Fibroblast of lung (primary cell): Measurements from ENCODE around the gene CHPF2. TPM values are rescaled to one million over a fixed set of nuclear protein-coding genes. Genes with fewer than 3 reads are reported as not detected.

Source experiments
- DNase-seq, 2 donors: peaks; one replicate each; pipeline versions ENCODE4 v3.0.0 to v3.0.0-alpha.2; 2010; ENCODE audit warnings: low read depth in 2 of 2
- H2AFZ ChIP-seq: 2 replicates; pipeline ENCODE4 v1.5.1; 2012; ENCODE audit warnings: low read length, control low read depth, inconsistent platforms
- H3K27ac ChIP-seq: 2 replicates; pipeline ENCODE4 v1.5.1; 2011; ENCODE audit warnings: low read length, control low read depth; ENCODE audit not compliant: insufficient read depth
- H3K27me3 ChIP-seq: 2 replicates; pipeline ENCODE4 v1.5.1; 2011; ENCODE audit warnings: mild to moderate bottlenecking, low read length; ENCODE audit not compliant: control insufficient read depth, insufficient read depth
- H3K36me3 ChIP-seq: 2 replicates; pipeline ENCODE4 v1.5.1; 2011; ENCODE audit warnings: low read length; ENCODE audit not compliant: control insufficient read depth, insufficient read depth
- H3K4me1 ChIP-seq: 2 replicates; pipeline ENCODE4 v1.5.1; 2011; ENCODE audit warnings: low read length; ENCODE audit not compliant: control insufficient read depth, insufficient read depth; ENCODE audit errors: extremely low read depth
- H3K4me2 ChIP-seq: 2 replicates; pipeline ENCODE4 v1.5.1; 2011; ENCODE audit warnings: low read length, control low read depth; ENCODE audit not compliant: insufficient read depth; ENCODE audit errors: extremely low read depth
- H3K4me3 ChIP-seq, 4 experiments: fragments of 200-600 bp in 1 of 4; sonication (generic) in 1 of 4; replicated peaks in 1 of 4; 2 replicates each; pipeline ENCODE4 v1.5.1; 2011 to 2016; ENCODE audit warnings: low read length in 4 of 4, low read depth in 3 of 4, mild to moderate bottlenecking in 3 of 4, control low read depth in 2 of 4, inconsistent platforms in 1 of 4, mixed read lengths in 1 of 4; ENCODE audit not compliant: insufficient read depth in 1 of 4; ENCODE audit errors: control extremely low read depth in 1 of 4
- H3K79me2 ChIP-seq: 2 replicates; pipeline ENCODE4 v1.5.1; 2012; ENCODE audit warnings: mild to moderate bottlenecking, low read length, inconsistent platforms; ENCODE audit not compliant: control insufficient read depth, insufficient read depth
- H3K9ac ChIP-seq: 2 replicates; pipeline ENCODE4 v1.5.1; 2011; ENCODE audit warnings: mild to moderate bottlenecking, low read length, control low read depth; ENCODE audit not compliant: insufficient read depth
- H3K9me3 ChIP-seq: 2 replicates; pipeline ENCODE4 v1.5.1; 2012; ENCODE audit warnings: low read depth, low read length; ENCODE audit not compliant: control insufficient read depth, insufficient read depth
- H4K20me1 ChIP-seq: 2 replicates; pipeline ENCODE4 v1.5.1; 2011; ENCODE audit warnings: low read length; ENCODE audit not compliant: control insufficient read depth, insufficient read depth; ENCODE audit errors: extremely low read depth
- EZH2 ChIP-seq: IDR thresholded peaks from 2 replicates; pipeline ENCODE4 v1.5.1; 2012; ENCODE audit warnings: low read length, control low read depth, mild to moderate bottlenecking; ENCODE audit errors: missing control alignments
- polyA plus RNA-seq, 2 donors: library from polyadenylated mRNA; depleted of rRNA in 1 of 2; stranded (reverse) in 1 of 2; unstranded in 1 of 2; fragments of >200 nt; gene quantifications; 2 replicates each; pipeline ENCODE4 v1.2.1, GENCODE V29; 2011 to 2012; ENCODE audit warnings: missing spikeins in 1 of 2
- total RNA-seq: library from RNA; depleted of rRNA; stranded (reverse); fragments of >200 nt; gene quantifications from 2 replicates; pipeline ENCODE4 v1.2.1, GENCODE V29; 2014
- TF ChIP-seq, protein P1 (sequence below), 2 donors: IDR thresholded peaks in 1 of 2; conservative IDR thresholded peaks in 1 of 2; 1 replicate in 1 of 2; 2 replicates in 1 of 2; pipeline ENCODE4 v1.5.1; 2011 to 2012; ENCODE audit warnings: low read length in 2 of 2, control low read depth in 1 of 2, inconsistent platforms in 1 of 2, low read depth in 1 of 2, mild to moderate bottlenecking in 1 of 2

Gene CHPF2
- total and polyA plus RNA-seq, 2 donors (not counting 1 experiment from before 2014, with no cell fraction given), result 42.5 to 46.7 TPM

DNA sequence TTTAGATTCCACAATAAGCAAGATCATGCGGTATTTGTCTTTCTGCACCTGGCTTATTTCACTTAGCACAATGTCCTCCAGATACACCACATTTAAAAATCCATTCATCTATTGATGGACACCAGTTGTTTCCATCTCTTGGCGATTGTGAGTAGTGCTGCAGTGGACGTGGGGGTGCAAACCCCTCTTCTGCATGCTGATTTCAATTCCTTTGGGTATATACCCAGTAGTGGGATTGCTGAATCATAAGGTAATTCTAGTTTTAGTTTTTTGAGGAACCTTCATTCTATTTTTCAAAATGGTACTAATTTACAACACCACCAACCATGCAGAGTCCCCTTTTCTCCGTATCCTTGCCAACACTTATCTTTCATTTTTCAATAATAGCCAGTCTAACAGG is 43.2 kb upstream of the CHPF2 start:
- H3K27ac ChIP-seq, result no peak overlapping the region
- no peak for DNase-seq
- TF ChIP-seq EZH2, result no peak
- TF ChIP-seq, protein P1, sequence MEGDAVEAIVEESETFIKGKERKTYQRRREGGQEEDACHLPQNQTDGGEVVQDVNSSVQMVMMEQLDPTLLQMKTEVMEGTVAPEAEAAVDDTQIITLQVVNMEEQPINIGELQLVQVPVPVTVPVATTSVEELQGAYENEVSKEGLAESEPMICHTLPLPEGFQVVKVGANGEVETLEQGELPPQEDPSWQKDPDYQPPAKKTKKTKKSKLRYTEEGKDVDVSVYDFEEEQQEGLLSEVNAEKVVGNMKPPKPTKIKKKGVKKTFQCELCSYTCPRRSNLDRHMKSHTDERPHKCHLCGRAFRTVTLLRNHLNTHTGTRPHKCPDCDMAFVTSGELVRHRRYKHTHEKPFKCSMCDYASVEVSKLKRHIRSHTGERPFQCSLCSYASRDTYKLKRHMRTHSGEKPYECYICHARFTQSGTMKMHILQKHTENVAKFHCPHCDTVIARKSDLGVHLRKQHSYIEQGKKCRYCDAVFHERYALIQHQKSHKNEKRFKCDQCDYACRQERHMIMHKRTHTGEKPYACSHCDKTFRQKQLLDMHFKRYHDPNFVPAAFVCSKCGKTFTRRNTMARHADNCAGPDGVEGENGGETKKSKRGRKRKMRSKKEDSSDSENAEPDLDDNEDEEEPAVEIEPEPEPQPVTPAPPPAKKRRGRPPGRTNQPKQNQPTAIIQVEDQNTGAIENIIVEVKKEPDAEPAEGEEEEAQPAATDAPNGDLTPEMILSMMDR (conservative IDR thresholded peaks at IDR 0.05 in 1 of 2, IDR thresholded peaks at IDR 0.05 in 1 of 2; ENCODE audit: low read depth in 1 of 2, low read length in 2 of 2), result no peak
- no peak overlapping the region for H2AFZ ChIP-seq
- H3K27me3 ChIP-seq, result peaks cover 27% of the 10 kb centered on the region
- H3K36me3 ChIP-seq, result no peaks in the 10 kb centered on the region
- H4K20me1 ChIP-seq, result no peaks in the 10 kb centered on the region
- H3K4me1 ChIP-seq, result no peaks in the 10 kb centered on the region
- H3K4me2 ChIP-seq, result no peak overlapping the region
- no peak overlapping the region for H3K9ac ChIP-seq
- H3K9me3 ChIP-seq, result no peaks in the 10 kb centered on the region
- H3K4me3 ChIP-seq, result no peak overlapping the region
- no peaks in the 10 kb centered on the region for H3K79me2 ChIP-seq

DNA sequence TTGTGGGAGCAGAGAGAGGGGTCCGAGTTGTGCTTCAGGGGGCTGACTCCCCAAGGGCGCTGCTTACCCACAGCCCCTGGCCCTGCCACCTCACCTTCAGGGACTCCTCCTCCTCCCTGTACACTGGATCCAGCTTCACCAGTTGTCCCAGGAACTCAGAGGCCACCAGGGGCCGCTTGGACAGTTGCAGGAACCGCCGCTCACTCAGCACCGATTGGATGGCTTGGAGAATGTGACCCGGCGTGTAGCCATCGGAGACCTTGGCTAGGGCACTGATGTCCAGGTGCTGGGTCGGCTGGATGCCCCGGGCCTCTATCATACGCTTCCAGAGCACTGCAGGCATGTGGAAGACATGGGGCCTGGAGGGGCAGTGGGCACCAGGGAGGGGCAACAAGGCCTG is 40.7 kb upstream of the CHPF2 start:
- Histone ChIP-seq H3K4me2 (no peak overlapping the region), H3K36me3 (no peaks in the 10 kb centered on the region), H3K9me3 (no peaks in the 10 kb centered on the region), H4K20me1 (no peaks in the 10 kb centered on the region), H2AFZ (no peak overlapping the region), H3K79me2 (no peaks in the 10 kb centered on the region), H3K9ac (no peak overlapping the region), H3K4me3 (no peak overlapping the region), H3K4me1 (no peaks in the 10 kb centered on the region), H3K27ac (no peak overlapping the region), H3K27me3 (peaks cover 25% of the 10 kb centered on the region)
- DNase-seq, result no peak
- TF ChIP-seq, protein P1 (conservative IDR thresholded peaks at IDR 0.05 in 1 of 2, IDR thresholded peaks at IDR 0.05 in 1 of 2; ENCODE audit: low read depth in 1 of 2, low read length in 2 of 2), result no peak
- TF ChIP-seq EZH2, result no peak

DNA sequence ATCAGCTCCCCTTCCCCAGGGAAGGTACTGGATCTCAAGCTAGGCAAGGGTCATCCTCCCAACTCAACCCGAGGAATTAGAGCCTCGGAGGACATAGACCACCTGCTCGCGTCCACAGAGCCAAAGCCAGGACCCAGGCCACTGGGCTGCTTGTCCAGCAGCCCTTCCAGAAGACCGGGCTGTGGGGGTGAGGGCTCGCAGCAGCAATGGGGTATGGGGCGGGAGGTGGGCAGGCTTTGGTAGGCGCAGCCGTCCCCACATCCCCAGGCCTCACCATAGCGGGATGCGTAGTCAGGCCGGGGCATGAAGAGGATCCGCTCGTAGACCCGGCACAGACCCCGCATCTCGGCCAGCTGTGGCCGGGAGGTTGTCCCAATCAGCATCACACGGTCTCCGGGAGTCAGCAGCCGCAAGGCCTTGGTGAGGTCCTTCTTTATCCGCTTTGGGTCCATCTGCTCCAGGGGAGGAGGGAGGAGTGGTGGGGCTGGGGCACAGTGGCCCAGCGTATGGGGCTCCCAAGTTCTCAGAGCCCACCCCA is 40.2 kb upstream of the CHPF2 start:
- Histone ChIP-seq H3K9me3 (no peaks in the 10 kb centered on the region), H3K79me2 (no peaks in the 10 kb centered on the region), H3K4me3 (no peak overlapping the region), H3K4me1 (no peaks in the 10 kb centered on the region), H3K27me3 (peaks cover 28% of the 10 kb centered on the region), H2AFZ (no peak overlapping the region), H3K9ac (no peak overlapping the region), H4K20me1 (no peaks in the 10 kb centered on the region), H3K27ac (no peak overlapping the region), H3K4me2 (no peak overlapping the region), H3K36me3 (no peaks in the 10 kb centered on the region)
- DNase-seq, result no peak
- TF ChIP-seq EZH2, result no peak
- TF ChIP-seq, protein P1 (conservative IDR thresholded peaks at IDR 0.05 in 1 of 2, IDR thresholded peaks at IDR 0.05 in 1 of 2; ENCODE audit: low read depth in 1 of 2, low read length in 2 of 2), result no peak
